HT-29 (cell line): ENCODE data around the gene LDAF1. TPM values are rescaled to one million over a fixed set of nuclear protein-coding genes. Genes with fewer than 3 reads are reported as not detected.
"Not testable (repeated sequence)": the region's sequence is repeated elsewhere in the genome, so short reads cannot be mapped to it uniquely, and the experiment has no call there.

ENCODE experiments used
- DNase-seq: peaks from one replicate; pipeline ENCODE4 v3.0.0-alpha.2; 2015; ENCODE audit warnings: low spot score
- total RNA-seq: library from RNA; depleted of rRNA; stranded (reverse); fragments of >200 nt; shearing (Covaris generic); gene quantifications from 2 replicates; pipeline ENCODE4 v1.2.3, GENCODE V29; 2014

Gene LDAF1
- total RNA-seq, 1 experiment from 2014 or later: 13.3 TPM

GRCh38 chr16:21161211-21161610 is 2.7 kb downstream of the LDAF1 start:
- no peak for DNase-seq

DNA sequence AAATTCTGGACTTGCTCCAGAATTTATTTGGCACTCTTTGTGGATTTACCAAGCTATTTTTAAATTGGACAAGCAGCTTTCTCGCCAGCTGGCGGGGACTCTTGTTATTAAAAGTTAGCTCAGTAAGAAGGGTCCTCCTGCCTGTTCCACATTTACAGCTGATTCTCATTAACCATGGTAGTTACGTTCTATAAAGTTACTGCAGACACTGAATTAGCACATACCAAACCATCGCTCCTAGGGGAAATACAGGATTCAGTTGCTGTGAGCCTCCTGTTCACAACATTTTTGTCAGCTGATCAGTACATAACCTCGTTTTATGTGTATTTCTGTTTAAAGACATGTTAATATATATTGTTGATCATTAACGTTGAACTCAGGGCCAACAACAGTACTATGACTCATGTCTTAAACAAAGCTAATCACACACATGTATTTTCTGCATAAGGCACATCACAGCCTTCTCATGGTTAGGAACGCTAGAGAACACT is 4.2 kb downstream of the LDAF1 start:
- DNase-seq: peak; percentile 21

DNA sequence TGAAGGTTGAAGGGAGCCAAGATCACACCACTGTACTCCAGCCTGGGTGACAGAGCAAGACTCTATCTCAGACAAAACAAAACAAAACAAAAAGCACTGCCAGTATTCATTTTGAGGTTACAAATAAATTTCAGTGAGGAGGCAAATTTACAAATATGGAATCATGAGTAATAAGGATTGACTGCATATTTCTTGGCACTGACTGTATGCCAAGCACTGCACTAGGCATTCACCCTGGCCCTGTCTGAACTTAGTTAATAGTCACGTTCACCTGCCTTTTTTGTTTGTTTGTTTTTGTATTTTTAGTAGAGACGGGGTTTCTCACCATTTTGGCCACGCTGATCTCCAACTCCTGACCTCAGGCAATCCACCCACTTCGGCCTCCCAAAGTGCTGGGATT is 5.1 kb downstream of the LDAF1 start:
- DNase-seq: no peak

GRCh38 chr16:21164521-21165168 is 6.2 kb downstream of the LDAF1 start:
- DNase-seq: no peak

DNA sequence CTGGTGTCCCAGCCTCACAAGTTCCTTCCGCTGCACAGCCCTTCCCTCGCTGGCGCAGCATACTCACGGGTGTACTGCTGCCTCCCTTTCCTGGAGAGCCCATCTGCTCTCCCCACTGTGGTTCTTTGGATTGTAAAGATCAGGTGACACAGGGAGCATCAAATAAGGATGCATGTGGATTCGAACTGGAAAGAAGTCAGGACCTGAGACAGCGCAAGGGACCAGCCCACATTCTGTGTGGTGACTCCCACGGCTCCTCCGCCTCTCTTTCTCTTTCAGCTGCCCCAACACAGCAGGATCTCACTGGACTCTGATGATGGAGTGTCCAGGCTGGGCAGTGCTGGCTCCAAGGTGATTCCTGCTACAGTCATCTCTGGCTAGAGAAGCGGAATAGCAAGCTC is 8.1 kb downstream of the LDAF1 start:
- DNase-seq: no peak

DNA sequence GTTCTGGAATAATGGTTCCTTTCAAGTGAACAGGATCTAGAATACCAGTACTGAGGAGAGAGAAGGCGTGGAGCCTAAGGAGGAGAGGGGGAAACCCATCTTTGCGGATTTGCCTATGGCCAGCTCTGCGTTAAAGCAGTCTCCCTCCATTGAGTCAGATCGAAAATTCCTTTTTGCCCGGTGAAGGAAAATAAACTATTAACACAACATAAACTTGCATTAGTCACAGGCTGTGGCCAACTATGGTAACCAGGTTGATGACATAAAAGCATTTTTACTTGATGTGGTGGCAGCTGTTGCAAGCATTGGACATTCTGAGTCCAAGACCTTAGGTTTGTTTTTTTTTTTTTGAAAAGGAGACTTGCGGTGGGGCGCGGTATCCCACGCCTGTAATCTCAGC is 8.9 kb downstream of the LDAF1 start:
- no peak for DNase-seq

- no peak for DNase-seq
Observed at GRCh38 chr16:21167929-21168602, 9.6 kb downstream of the LDAF1 start.

DNA sequence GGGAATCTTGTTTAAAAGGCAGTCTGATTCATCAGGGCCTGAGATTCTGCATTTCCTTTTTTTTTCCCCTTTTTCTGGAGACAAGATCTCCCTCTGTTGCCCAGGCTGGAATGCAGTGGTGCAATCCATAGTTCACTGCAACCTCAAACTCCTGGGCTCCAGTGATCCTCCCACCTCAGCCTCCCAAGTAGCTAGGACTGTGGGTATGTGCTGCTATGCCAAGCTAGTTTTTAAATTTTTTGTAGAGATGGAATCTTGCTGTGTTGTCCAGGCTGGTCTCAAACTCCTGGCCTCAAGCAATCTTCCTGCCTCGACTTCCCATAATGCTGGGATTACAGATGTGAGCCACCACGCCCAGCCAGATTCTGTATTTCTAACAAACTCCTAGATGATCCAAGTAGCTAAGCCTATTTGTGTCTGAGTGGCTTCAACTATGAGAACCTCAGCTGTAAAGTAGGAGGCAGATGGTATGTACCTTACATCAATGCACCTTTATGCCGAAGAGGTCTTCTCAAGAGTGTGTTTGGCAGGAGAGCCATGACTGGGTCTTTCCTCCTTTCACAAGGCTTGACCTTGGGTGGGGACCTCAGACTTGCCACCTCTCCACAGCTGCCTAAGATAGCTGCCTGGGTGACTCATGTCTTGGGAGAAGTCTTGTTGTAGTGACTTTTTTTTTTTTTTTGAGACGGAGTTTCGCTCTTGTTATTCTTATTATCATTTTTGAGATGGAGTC is 10.9 kb downstream of the LDAF1 start:
- no peak for DNase-seq

DNA sequence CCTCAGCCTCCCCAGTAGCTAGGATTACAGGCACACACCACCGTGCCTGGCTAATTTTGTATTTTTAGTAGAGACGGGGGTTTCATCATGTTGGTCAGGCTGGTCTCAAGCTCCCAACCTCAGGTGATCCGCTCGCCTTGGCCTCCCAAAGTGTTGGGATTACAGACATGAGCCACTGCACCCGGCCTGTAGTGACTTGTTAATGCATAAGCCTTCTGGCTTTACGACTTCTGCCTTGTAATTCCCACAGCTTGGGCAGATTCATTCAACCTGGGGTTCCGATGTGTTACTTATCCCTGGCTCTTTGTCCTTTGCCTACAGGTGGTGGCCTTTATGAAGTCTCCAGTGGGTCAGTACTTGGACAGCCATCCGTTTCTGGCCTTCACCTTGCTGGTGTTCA is 11.6 kb downstream of the LDAF1 start:
- DNase-seq: not testable (repeated sequence)

DNA sequence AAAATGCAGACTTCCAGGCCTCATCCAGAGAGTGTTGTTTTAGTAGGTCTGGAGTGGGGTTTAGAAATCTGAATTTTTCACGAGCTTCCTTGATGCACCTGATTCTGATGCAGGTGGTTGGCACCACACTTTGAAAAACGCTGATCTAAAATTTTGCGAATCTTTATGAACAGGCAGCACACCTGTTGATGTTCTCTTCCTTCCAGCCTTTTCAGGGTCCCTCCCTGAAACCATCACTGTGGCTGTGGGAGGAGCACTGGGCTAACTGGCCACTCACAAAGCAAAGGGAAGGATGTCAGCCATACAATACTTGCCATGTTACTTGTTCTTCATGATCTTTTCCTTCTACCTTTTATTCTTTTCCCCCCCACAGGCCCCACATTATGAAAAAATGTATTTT is 14.2 kb downstream of the LDAF1 start:
- no peak for DNase-seq

- no peak for DNase-seq
Observed at GRCh38 chr16:21175397-21175796, 16.9 kb downstream of the LDAF1 start.

- DNase-seq: no peak
Observed at GRCh38 chr16:21179126-21179982, 20.9 kb downstream of the LDAF1 start.

- no peak for DNase-seq
Observed at GRCh38 chr16:21179983-21180365, 21.5 kb downstream of the LDAF1 start.

DNA sequence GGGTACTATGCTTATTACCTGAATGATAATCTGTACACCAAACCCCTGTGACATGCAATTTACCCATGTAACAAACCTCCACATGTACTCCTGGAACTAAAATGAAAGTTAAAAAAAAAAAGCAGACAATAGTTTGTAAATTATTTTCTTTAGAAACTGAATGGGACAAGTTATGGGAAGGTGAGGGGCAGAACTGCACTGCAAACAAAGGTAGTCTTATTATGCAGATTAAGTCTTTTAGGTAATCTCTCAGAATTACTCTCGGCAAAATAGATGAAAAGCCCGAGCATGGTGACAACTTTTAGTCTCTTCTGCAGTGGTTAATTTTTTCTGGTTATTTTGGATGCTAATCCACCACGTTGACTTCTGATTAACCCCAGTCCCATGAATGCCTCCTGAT is 25.5 kb downstream of the LDAF1 start:
- no peak for DNase-seq

GRCh38 chr16:21184834-21185233 is 26.4 kb downstream of the LDAF1 start:
- DNase-seq: no peak

- no peak for DNase-seq
Observed at GRCh38 chr16:21185659-21186325, 27.3 kb downstream of the LDAF1 start.

DNA sequence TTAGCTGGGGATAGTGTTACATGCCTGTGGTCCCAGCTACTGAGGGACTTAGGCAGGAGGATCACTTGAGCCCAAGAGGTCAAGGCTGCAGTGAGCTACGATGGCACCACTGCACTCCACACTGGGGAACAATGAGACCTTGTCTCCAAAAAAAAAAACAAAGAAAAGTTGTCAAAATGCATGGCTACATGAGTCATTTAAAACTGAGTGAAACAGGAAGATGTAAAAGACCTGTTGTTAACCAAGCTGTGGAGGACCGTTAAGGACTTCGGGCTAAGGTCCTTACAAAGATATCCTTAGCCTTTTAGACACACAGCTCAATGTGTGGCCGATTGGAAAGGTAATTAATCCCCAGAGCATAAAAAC is 27.8 kb downstream of the LDAF1 start:
- DNase-seq: no peak

DNA sequence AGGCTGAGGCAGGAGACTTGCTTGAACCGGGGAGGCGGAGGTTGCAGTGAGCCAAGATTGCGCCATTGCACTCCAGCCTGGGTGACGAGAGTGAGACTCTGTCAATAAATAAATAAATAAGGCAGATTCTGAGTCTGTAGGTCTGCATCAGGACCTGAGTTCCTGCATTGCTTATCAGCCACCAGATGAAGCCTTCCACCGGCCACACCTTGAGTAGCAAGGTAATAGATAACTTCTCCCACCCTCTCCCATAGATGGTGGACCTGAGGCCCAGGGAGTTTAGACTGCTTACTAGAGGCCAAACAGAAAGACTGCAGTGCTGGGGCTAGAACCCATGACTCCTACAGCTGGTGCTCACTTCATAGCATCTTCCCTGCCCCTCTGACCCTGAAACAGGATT is 30.8 kb downstream of the LDAF1 start:
- no peak for DNase-seq

DNA sequence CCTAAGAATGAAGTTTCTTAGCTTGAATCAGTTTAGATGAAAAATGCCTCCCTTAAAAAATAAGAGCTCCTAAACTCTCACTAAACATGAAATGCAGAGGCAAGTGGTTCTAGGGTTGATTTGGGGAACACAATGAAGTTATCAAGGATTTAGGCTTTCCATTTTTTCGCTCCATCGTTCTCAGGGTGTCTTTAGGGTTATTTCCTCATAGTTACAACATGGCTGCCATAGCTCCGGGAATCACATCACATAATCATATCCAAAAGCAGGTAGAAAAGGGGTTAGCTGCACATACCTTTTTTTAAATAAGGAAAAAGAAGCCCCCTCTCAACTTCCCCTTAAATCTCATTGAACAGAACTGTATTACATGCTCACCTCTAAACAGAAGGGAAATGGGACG is 31.5 kb downstream of the LDAF1 start:
- no peak for DNase-seq

GRCh38 chr16:21190599-21190998 is 32.1 kb downstream of the LDAF1 start:
- DNase-seq: no peak

- no peak for DNase-seq
Observed at GRCh38 chr16:21192991-21193390, 34.5 kb downstream of the LDAF1 start.
